Activated CD8-positive, alpha-beta memory T cell treated with anti-CD3 and anti-CD28 coated beads for 4 hours (primary cell): Measurements from ENCODE around the gene MCC.

Experiments used
- DNase-seq, 2 donors: peaks; one replicate each; pipeline ENCODE4 v3.0.0-alpha.2; 2020; ENCODE audit warnings: low read depth in 2 of 2

Gene MCC

GRCh38 chr5:112979723-112980122, 508.5 kb downstream of the MCC start:
- no peak for DNase-seq

DNA sequence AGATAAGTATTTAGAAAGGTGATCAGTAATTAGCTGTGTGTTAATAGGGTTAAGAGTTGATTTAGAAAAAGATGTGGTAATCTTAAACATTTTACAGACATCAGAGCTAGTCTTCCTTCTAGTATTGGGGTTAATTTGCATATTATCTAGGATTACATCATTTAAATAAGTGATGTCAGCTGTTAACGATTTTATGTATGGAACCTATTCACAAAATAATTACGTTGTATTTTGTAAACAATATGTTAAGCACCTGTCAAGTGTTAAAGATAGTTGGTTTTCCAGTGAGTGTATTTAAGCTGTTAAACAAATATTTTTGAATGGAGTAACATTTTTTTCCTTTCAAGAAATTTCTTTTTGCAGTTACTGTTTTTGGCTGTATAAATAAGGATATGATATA, 509.4 kb downstream of the MCC start:
- no peak for DNase-seq

DNA sequence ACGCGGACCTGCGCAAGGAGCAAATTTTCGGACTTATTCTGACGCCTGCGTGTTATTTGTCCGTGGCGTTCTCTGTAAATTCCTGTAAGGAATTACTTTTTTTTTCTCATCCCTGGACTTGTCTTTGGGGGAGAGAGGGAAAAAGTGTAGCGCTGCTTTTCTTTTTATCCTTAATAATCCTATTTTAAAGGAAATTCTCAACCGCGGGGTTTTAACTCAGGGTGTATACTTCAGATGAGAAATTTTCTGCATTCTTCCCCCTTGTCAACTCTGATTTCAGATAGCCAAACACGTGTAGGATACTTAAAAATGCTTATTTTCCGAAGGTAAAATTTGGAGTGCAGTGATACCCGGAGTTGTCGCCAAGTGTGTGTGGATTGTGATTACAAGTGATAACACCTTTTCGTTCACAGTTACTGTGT, 510.8 kb downstream of the MCC start:
- DNase-seq = no peak

GRCh38 chr5:112976432-112977309, 511.6 kb downstream of the MCC start, which contains the start of gene DCP2:
DCP2 (plus strand) TSS chr5:112976798; CDS start chr5:112976934, 136 bp downstream.
- peak; percentile 89 to 90 for DNase-seq

- DNase-seq = no peak
Measured at GRCh38 chr5:112975721-112976431, 512.4 kb downstream of the MCC start.

DNA sequence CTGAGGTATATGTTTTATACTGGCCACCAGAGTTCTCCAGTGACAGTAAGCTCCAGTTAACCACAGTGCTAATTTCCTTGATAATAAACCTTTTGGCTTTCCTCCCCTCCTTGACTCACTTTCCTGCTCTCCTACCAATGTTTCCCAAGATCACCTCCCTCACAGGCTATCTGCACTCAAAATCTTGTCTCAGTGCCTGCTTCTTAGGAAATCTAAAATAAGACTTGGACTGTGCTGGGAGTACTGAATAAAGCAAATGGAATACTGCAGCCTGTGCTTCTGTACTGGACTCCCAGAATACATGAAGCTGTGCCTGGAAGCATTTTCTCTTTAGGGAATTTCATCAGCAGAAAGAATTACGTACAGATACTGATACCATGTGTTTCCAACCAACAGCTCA, 513.4 kb downstream of the MCC start:
- no peak for DNase-seq

- no peak for DNase-seq
Measured at GRCh38 chr5:112973904-112974303, 514.3 kb downstream of the MCC start.

GRCh38 chr5:112973036-112973435, 515.2 kb downstream of the MCC start:
- no peak for DNase-seq
